HCT116 (cell line): ENCODE results near the gene ST6GALNAC5. TPM values are rescaled to one million over a fixed set of nuclear protein-coding genes. Genes with fewer than 3 reads are reported as not detected.

ENCODE experiments used
- ATAC-seq: fragments of 200-7000 bp; cut with Tn5 transposase; 2 replicates; pipeline ENCODE4 v1.9.1; 2020; ENCODE audit warnings: mild to moderate bottlenecking, moderate library complexity
- BruUV-seq: library from RNA; stranded (reverse); fragments of 400-500 nt; replicated peaks from 2 replicates; lab custom pipeline; 2021; lab: Mats Ljungman, UMichigan
- CTCF ChIA-PET: fragments of 300-600 bp; sonication (Branson Sonifier 250); formaldehyde crosslinking; loops from one replicate; lab custom pipeline; 2021; ENCODE audit warnings: antibody characterized with exemption; lab: Charles Lee
- POLR2A ChIA-PET: fragments of 300-600, 350-600 bp; sonication (Branson Sonifier 250); formaldehyde crosslinking; loops from one replicate; lab custom pipeline; 2021; ENCODE audit warnings: antibody characterized with exemption; lab: Charles Lee
- RAD21 ChIA-PET, 2 experiments: fragments of 300-600 bp; sonication (Branson Sonifier 250); formaldehyde crosslinking; loops; one replicate each; lab custom pipeline; 2023; ENCODE audit warnings: low total read pairs in 2 of 2; ENCODE audit not compliant: uncharacterized antibody in 2 of 2, unreplicated experiment in 2 of 2, low non-redundant PET in 1 of 2; lab: Charles Lee
- DNase-seq: peaks from one replicate; pipeline ENCODE4 v3.0.0-alpha.2; 2010; ENCODE audit warnings: low read depth, low spot score
- H2AFZ ChIP-seq: fragments of 200-600 bp; shearing (Covaris generic), sonication (generic); 2 replicates; pipeline ENCODE4 v1.6.1; 2017; ENCODE audit warnings: low read depth, mixed run types, mixed read lengths, antibody characterized with exemption, low read length; ENCODE audit not compliant: poor library complexity, severe bottlenecking
- H3K27ac ChIP-seq: 2 replicates; pipeline ENCODE4 v1.5.1; 2012; ENCODE audit warnings: low read depth, low read length
- H3K27me3 ChIP-seq: fragments of 200-600 bp; sonication (generic); 2 replicates; pipeline ENCODE4 v1.6.1; 2016; ENCODE audit warnings: mixed run types, low read length, mixed read lengths; ENCODE audit not compliant: insufficient read depth
- H3K36me3 ChIP-seq, 2 experiments: fragments of 200-500 bp in 1 of 2; fragments of 200-600 bp in 1 of 2; sonication (Bioruptor generic) in 1 of 2; sonication (generic) in 1 of 2; 2 replicates each; pipeline versions ENCODE4 v1.5.1 to v1.6.1; 2014 to 2016; ENCODE audit warnings: low read length in 2 of 2, inconsistent platforms in 1 of 2, mixed read lengths in 1 of 2, mixed run types in 1 of 2; ENCODE audit not compliant: insufficient read depth in 2 of 2, control insufficient read depth in 1 of 2
- H3K4me1 ChIP-seq, 2 experiments: fragments of 200-600 bp in 1 of 2; sonication (generic) in 1 of 2; 2 replicates each; pipeline versions ENCODE4 v1.5.1 to v1.6.1; 2012 to 2017; ENCODE audit warnings: low read length in 2 of 2, inconsistent platforms in 1 of 2, mild to moderate bottlenecking in 1 of 2, mixed read lengths in 1 of 2, mixed run types in 1 of 2, moderate library complexity in 1 of 2; ENCODE audit not compliant: insufficient read depth in 2 of 2, control insufficient read depth in 1 of 2
- H3K4me2 ChIP-seq: fragments of 200-600 bp; sonication (generic); 2 replicates; pipeline ENCODE4 v1.6.1; 2017; ENCODE audit warnings: mixed run types, low read length, mixed read lengths
- H3K4me3 ChIP-seq, 2 experiments: fragments of 200-600 bp in 1 of 2; sonication (generic) in 1 of 2; replicated peaks in 1 of 2; 2 replicates each; pipeline ENCODE4 v1.5.1; 2011 to 2016; ENCODE audit warnings: low read length in 2 of 2, control low read depth in 1 of 2, low read depth in 1 of 2, mild to moderate bottlenecking in 1 of 2, mixed read lengths in 1 of 2, mixed run types in 1 of 2
- H3K79me2 ChIP-seq: fragments of 200-600 bp; sonication (generic); 2 replicates; pipeline ENCODE4 v1.6.1; 2017; ENCODE audit warnings: mild to moderate bottlenecking, mixed run types, low read length, moderate library complexity, mixed read lengths; ENCODE audit not compliant: insufficient read depth
- H3K9ac ChIP-seq: fragments of 200-600 bp; sonication (generic); 2 replicates; pipeline ENCODE4 v1.6.1; 2016; ENCODE audit warnings: low read length, mixed read lengths
- H3K9me2 ChIP-seq: fragments of 200-600 bp; sonication (generic), shearing (Covaris generic); 2 replicates; pipeline ENCODE4 v1.6.1; 2017; ENCODE audit warnings: mixed run types, mild to moderate bottlenecking, moderate library complexity; ENCODE audit not compliant: insufficient read depth
- H3K9me3 ChIP-seq, 2 experiments: fragments of 200-500 bp in 1 of 2; fragments of 200-600 bp in 1 of 2; sonication (Bioruptor generic) in 1 of 2; sonication (generic) in 1 of 2; 2 replicates each; pipeline ENCODE4 v1.6.1; 2014 to 2017; ENCODE audit warnings: low read length in 2 of 2, mixed read lengths in 2 of 2, inconsistent platforms in 1 of 2, low read depth in 1 of 2, mild to moderate bottlenecking in 1 of 2, mixed run types in 1 of 2, moderate library complexity in 1 of 2; ENCODE audit not compliant: control insufficient read depth in 1 of 2, insufficient read depth in 1 of 2
- H4K20me1 ChIP-seq: fragments of 200-600 bp; sonication (generic), shearing (Covaris generic); 2 replicates; pipeline ENCODE4 v1.6.1; 2017; ENCODE audit warnings: mixed run types, mild to moderate bottlenecking, moderate library complexity; ENCODE audit not compliant: insufficient read depth
- CTCF ChIP-seq, 3 experiments: fragments of 200-600 bp in 1 of 3; sonication (generic) in 1 of 3; IDR thresholded peaks in 2 of 3; conservative IDR thresholded peaks in 1 of 3; 2 replicates each; pipeline ENCODE4 v1.5.1; 2012 to 2017; ENCODE audit warnings: low read depth in 2 of 3, low read length in 2 of 3, antibody characterized with exemption in 1 of 3, borderline replicate concordance in 1 of 3, control low read depth in 1 of 3, mild to moderate bottlenecking in 1 of 3, mixed read lengths in 1 of 3, mixed run types in 1 of 3, moderate library complexity in 1 of 3; ENCODE audit not compliant: insufficient read depth in 1 of 3
- EGR1 ChIP-seq: IDR thresholded peaks from 2 replicates; pipeline ENCODE4 v1.6.1; 2012; ENCODE audit warnings: low read depth
- ELF1 ChIP-seq: IDR thresholded peaks from 2 replicates; pipeline ENCODE4 v1.6.1; 2012; ENCODE audit warnings: low read depth, borderline replicate concordance
- POLR2A ChIP-seq: IDR thresholded peaks from 2 replicates; pipeline ENCODE4 v1.7.0; 2011; ENCODE audit warnings: borderline replicate concordance; ENCODE audit not compliant: insufficient read depth, insufficient read length; ENCODE audit errors: extremely low read depth
- SIN3A ChIP-seq: IDR thresholded peaks from 2 replicates; pipeline ENCODE4 v1.6.1; 2012; ENCODE audit warnings: low read depth
- SRF ChIP-seq: IDR thresholded peaks from 2 replicates; pipeline ENCODE4 v1.6.1; 2012; ENCODE audit warnings: low read depth
- YY1 ChIP-seq: IDR thresholded peaks from 2 replicates; pipeline ENCODE4 v1.6.1; 2011; ENCODE audit warnings: low read length, low read depth, moderate library complexity, mild to moderate bottlenecking; ENCODE audit not compliant: insufficient replicate concordance; ENCODE audit errors: extremely low read depth
- ZNF274 ChIP-seq: fragments of 200-500 bp; sonication (Bioruptor generic); IDR thresholded peaks from 2 replicates; pipeline ENCODE4 v1.6.1; 2014; ENCODE audit warnings: mild to moderate bottlenecking, low read depth, low read length, inconsistent platforms
- intact Hi-C: fragments of 100-400 bp; cut with micrococcal nuclease; formaldehyde crosslinking; loops from 2 replicates; pipeline ENCODE4 v1.10.0; 2022
- total RNA-seq: library from RNA; stranded (reverse); gene quantifications from one replicate; pipeline ENCODE4 v1.2.1, GENCODE V29; 2021; ENCODE audit not compliant: unreplicated experiment

ST6GALNAC5 gene
- total RNA-seq, 1 experiment from 2014 or later, result 1.2 TPM

- Histone ChIP-seq H3K27me3 (no peaks in the 10 kb centered on the region), H3K36me3 (no peaks in the 10 kb centered on the region), H3K9ac (no peak overlapping the region), H3K27ac (no peak overlapping the region), H3K9me2 (no peaks in the 10 kb centered on the region), H3K4me3 (no peak overlapping the region), H3K4me1 (no peaks in the 10 kb centered on the region), H3K9me3 (no peaks in the 10 kb centered on the region), H4K20me1 (no peaks in the 10 kb centered on the region), H3K79me2 (no peaks in the 10 kb centered on the region), H3K4me2 (no peak overlapping the region), H2AFZ (no peak overlapping the region)
- TF ChIP-seq YY1 (no peak), ZNF274 (no peak), POLR2A (no peak), SRF (no peak), SIN3A (no peak), CTCF (IDR thresholded peaks at IDR 0.05 in 2 of 3, conservative IDR thresholded peaks at IDR 0.05 in 1 of 3; ENCODE audit: borderline replicate concordance in 1 of 3, insufficient read depth in 1 of 3, low read depth in 2 of 3, low read length in 2 of 3) (no peak)
- DNase-seq (no peak), ATAC-seq (no peak)
- CTCF ChIA-PET, result no interaction called here
- BruUV-seq, result no TSS peak
- RAD21 ChIA-PET, result no interaction called here
- intact Hi-C loops, result no loop called here
- POLR2A ChIA-PET, result interaction anchor here (0.6 kb wide), 1 partner anchor 488 kb away, joined by 4 read pairs; no protein-coding TSS in a partner anchor
These were observed 1.6 kb downstream of the ST6GALNAC5 start for GRCh38 chr1:76868916-76869315.

- DNase-seq (no peak), ATAC-seq (no peak)
- no peaks in the 10 kb centered on the region for H3K27me3 ChIP-seq
- H3K9me2 ChIP-seq, result no peaks in the 10 kb centered on the region
- H4K20me1 ChIP-seq, result no peaks in the 10 kb centered on the region
- TF ChIP-seq EGR1 (no peak), SIN3A (no peak), CTCF (IDR thresholded peaks at IDR 0.05 in 2 of 3, conservative IDR thresholded peaks at IDR 0.05 in 1 of 3; ENCODE audit: borderline replicate concordance in 1 of 3, insufficient read depth in 1 of 3, low read depth in 2 of 3, low read length in 2 of 3) (no peak), ELF1 (no peak), YY1 (no peak)
- no peaks in the 10 kb centered on the region for H3K4me1 ChIP-seq
- H3K4me2 ChIP-seq, result no peak overlapping the region
- no peaks in the 10 kb centered on the region for H3K36me3 ChIP-seq
- CTCF ChIA-PET, result no interaction called here
- H3K9me3 ChIP-seq, result no peaks in the 10 kb centered on the region
- H2AFZ ChIP-seq, result no peak overlapping the region
- RAD21 ChIA-PET, result no interaction called here
- POLR2A ChIA-PET, result no interaction called here
- H3K79me2 ChIP-seq, result no peaks in the 10 kb centered on the region
- no peak overlapping the region for H3K4me3 ChIP-seq
- BruUV-seq, result no TSS peak
- no peak overlapping the region for H3K27ac ChIP-seq
- intact Hi-C loops, result no loop called here
- H3K9ac ChIP-seq, result no peak overlapping the region
These were observed 2.8 kb downstream of the ST6GALNAC5 start for GRCh38 chr1:76870037-76870436.
